WTC11 (cell line): ENCODE results near the gene AXL.

Source experiments
- ATF2 ChIP-seq: sonication (generic); formaldehyde crosslinking; IDR thresholded peaks from 2 replicates; pipeline ENCODE4 v1.8.1; 2022; ENCODE audit warnings: low read depth, missing genetic modification reagents, borderline replicate concordance
- GABPB1 ChIP-seq: sonication (generic); formaldehyde crosslinking; IDR thresholded peaks from 2 replicates; pipeline ENCODE4 v1.8.1; 2023; ENCODE audit warnings: mild to moderate bottlenecking, missing genetic modification reagents
- NR2C2 ChIP-seq: sonication (generic); formaldehyde crosslinking; IDR thresholded peaks from 2 replicates; pipeline ENCODE4 v1.8.0; 2022; ENCODE audit warnings: mild to moderate bottlenecking, missing genetic modification reagents
- NR3C1 ChIP-seq: sonication (generic); formaldehyde crosslinking; conservative IDR thresholded peaks from 2 replicates; pipeline ENCODE4 v1.8.1; 2023; ENCODE audit warnings: low read depth, mild to moderate bottlenecking, missing genetic modification reagents
- TP53 ChIP-seq: sonication (generic); formaldehyde crosslinking; IDR thresholded peaks from 2 replicates; pipeline ENCODE4 v1.8.1; 2023; ENCODE audit warnings: mild to moderate bottlenecking, missing genetic modification reagents
- ZNF121 ChIP-seq: sonication (generic); formaldehyde crosslinking; IDR thresholded peaks from 2 replicates; pipeline ENCODE4 v1.8.0; 2023; ENCODE audit warnings: missing genetic modification reagents
- TF ChIP-seq, protein P1 (sequence below): fragments of 200-600 bp; IDR thresholded peaks from 2 replicates; pipeline ENCODE4 v1.8.0; 2022; ENCODE audit warnings: antibody characterized with exemption
- TF ChIP-seq, protein P2 (sequence below): fragments of 250-450 bp; sonication (Bioruptor Pico); IDR thresholded peaks from 2 replicates; pipeline ENCODE4 v1.8.0; 2021; ENCODE audit warnings: mild to moderate bottlenecking
- TF ChIP-seq, protein P3 (sequence below): sonication (generic); formaldehyde crosslinking; conservative IDR thresholded peaks from 2 replicates; pipeline ENCODE4 v1.8.1; 2023; ENCODE audit warnings: mild to moderate bottlenecking, low read depth, missing genetic modification reagents, moderate library complexity
- TF ChIP-seq, protein P4 (sequence below): sonication (generic); formaldehyde crosslinking; IDR thresholded peaks from 2 replicates; pipeline ENCODE4 v1.8.0; 2022; ENCODE audit warnings: mild to moderate bottlenecking, missing genetic modification reagents

DNA sequence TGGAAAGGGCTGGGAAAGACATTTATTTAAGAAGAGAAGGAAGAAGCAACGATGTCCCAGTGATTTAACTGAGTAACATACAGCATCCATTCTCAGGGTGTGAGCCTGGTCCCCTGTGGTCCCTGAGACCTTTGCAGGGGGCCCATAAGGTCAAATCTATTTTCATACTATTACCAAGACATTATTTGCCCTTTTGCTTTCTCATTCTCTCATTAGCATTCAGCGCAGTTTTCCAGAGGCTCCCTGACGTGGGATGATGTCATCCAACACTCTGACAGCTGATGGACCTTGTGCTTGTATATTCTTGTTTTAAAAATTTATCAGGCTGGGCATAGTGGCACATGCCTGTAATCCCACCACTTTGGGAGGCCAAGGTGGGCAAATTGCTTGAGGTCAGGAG is 26.8 kb downstream of the AXL start:
- TF ChIP-seq TP53 (CRISPR knock-in tag) (no peak), ZNF121 (CRISPR knock-in tag) (no peak), GABPB1 (CRISPR knock-in tag) (no peak), NR3C1 (CRISPR knock-in tag) (no peak), NR2C2 (no peak), ATF2 (CRISPR knock-in tag) (no peak)
- TF ChIP-seq, protein P1, sequence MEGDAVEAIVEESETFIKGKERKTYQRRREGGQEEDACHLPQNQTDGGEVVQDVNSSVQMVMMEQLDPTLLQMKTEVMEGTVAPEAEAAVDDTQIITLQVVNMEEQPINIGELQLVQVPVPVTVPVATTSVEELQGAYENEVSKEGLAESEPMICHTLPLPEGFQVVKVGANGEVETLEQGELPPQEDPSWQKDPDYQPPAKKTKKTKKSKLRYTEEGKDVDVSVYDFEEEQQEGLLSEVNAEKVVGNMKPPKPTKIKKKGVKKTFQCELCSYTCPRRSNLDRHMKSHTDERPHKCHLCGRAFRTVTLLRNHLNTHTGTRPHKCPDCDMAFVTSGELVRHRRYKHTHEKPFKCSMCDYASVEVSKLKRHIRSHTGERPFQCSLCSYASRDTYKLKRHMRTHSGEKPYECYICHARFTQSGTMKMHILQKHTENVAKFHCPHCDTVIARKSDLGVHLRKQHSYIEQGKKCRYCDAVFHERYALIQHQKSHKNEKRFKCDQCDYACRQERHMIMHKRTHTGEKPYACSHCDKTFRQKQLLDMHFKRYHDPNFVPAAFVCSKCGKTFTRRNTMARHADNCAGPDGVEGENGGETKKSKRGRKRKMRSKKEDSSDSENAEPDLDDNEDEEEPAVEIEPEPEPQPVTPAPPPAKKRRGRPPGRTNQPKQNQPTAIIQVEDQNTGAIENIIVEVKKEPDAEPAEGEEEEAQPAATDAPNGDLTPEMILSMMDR, result no peak
- TF ChIP-seq, protein P2, sequence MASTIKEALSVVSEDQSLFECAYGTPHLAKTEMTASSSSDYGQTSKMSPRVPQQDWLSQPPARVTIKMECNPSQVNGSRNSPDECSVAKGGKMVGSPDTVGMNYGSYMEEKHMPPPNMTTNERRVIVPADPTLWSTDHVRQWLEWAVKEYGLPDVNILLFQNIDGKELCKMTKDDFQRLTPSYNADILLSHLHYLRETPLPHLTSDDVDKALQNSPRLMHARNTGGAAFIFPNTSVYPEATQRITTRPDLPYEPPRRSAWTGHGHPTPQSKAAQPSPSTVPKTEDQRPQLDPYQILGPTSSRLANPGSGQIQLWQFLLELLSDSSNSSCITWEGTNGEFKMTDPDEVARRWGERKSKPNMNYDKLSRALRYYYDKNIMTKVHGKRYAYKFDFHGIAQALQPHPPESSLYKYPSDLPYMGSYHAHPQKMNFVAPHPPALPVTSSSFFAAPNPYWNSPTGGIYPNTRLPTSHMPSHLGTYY (CRISPR knock-in tag), result no peak
- TF ChIP-seq, protein P3, sequence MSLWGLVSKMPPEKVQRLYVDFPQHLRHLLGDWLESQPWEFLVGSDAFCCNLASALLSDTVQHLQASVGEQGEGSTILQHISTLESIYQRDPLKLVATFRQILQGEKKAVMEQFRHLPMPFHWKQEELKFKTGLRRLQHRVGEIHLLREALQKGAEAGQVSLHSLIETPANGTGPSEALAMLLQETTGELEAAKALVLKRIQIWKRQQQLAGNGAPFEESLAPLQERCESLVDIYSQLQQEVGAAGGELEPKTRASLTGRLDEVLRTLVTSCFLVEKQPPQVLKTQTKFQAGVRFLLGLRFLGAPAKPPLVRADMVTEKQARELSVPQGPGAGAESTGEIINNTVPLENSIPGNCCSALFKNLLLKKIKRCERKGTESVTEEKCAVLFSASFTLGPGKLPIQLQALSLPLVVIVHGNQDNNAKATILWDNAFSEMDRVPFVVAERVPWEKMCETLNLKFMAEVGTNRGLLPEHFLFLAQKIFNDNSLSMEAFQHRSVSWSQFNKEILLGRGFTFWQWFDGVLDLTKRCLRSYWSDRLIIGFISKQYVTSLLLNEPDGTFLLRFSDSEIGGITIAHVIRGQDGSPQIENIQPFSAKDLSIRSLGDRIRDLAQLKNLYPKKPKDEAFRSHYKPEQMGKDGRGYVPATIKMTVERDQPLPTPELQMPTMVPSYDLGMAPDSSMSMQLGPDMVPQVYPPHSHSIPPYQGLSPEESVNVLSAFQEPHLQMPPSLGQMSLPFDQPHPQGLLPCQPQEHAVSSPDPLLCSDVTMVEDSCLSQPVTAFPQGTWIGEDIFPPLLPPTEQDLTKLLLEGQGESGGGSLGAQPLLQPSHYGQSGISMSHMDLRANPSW (CRISPR knock-in tag), result no peak
- TF ChIP-seq, protein P4, sequence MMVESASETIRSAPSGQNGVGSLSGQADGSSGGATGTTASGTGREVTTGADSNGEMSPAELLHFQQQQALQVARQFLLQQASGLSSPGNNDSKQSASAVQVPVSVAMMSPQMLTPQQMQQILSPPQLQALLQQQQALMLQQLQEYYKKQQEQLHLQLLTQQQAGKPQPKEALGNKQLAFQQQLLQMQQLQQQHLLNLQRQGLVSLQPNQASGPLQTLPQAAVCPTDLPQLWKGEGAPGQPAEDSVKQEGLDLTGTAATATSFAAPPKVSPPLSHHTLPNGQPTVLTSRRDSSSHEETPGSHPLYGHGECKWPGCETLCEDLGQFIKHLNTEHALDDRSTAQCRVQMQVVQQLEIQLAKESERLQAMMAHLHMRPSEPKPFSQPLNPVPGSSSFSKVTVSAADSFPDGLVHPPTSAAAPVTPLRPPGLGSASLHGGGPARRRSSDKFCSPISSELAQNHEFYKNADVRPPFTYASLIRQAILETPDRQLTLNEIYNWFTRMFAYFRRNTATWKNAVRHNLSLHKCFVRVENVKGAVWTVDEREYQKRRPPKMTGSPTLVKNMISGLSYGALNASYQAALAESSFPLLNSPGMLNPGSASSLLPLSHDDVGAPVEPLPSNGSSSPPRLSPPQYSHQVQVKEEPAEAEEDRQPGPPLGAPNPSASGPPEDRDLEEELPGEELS (CRISPR knock-in tag), result no peak
